GM12878 (cell line): ENCODE results near the gene SMIM1. TPM values are rescaled to one million over a fixed set of nuclear protein-coding genes. Genes with fewer than 3 reads are reported as not detected.

ENCODE experiments used
- BHLHE40 ChIP-seq, 2 experiments: fragments of 450-650 bp in 1 of 2; IDR thresholded peaks; 2 replicates each; pipeline ENCODE4 v1.6.1; 2011 to 2017; ENCODE audit warnings: low read depth in 2 of 2, borderline replicate concordance in 1 of 2, improper control_type of control experiment in 1 of 2, low read length in 1 of 2, mild to moderate bottlenecking in 1 of 2
- CHD4 ChIP-seq: fragments of 200-600 bp; sonication (generic); IDR thresholded peaks from 2 replicates; pipeline ENCODE4 v1.6.1; 2016; ENCODE audit warnings: mild to moderate bottlenecking
- MTA3 ChIP-seq: IDR thresholded peaks from 2 replicates; pipeline ENCODE4 v1.6.1; 2012; ENCODE audit warnings: low read length, inconsistent platforms, borderline replicate concordance
- MXI1 ChIP-seq: fragments of 150-350 bp; IDR thresholded peaks from 2 replicates; pipeline ENCODE4 v1.6.1; 2011; ENCODE audit warnings: low read depth, mild to moderate bottlenecking, inconsistent platforms, low read length, improper control_type of control experiment
- MYC ChIP-seq: IDR thresholded peaks from 2 replicates; pipeline ENCODE4 v1.6.1; 2011; ENCODE audit warnings: mild to moderate bottlenecking, low read length, moderate library complexity, inconsistent platforms; ENCODE audit not compliant: insufficient read depth, insufficient replicate concordance, insufficient read length, severe bottlenecking
- NR2F1 ChIP-seq: fragments of 450-650 bp; conservative IDR thresholded peaks from 2 replicates; pipeline ENCODE4 v1.6.1; 2017; ENCODE audit warnings: mild to moderate bottlenecking
- RAD21 ChIP-seq: IDR thresholded peaks from 2 replicates; pipeline ENCODE4 v1.6.1; 2011; ENCODE audit warnings: mild to moderate bottlenecking, low read depth, low read length, moderate library complexity; ENCODE audit not compliant: insufficient read depth
- SREBF1 ChIP-seq: IDR thresholded peaks from 2 replicates; pipeline ENCODE4 v1.6.1; 2012; ENCODE audit warnings: mild to moderate bottlenecking, low read length
- SUZ12 ChIP-seq: fragments of 200-600 bp; sonication (generic); IDR thresholded peaks from one replicate; pipeline ENCODE4 v1.6.1; 2018; ENCODE audit warnings: antibody characterized with exemption, mild to moderate bottlenecking; ENCODE audit not compliant: unreplicated experiment
- TARDBP ChIP-seq: IDR thresholded peaks from 2 replicates; pipeline ENCODE4 v1.6.1; 2016; ENCODE audit warnings: borderline replicate concordance
- polyA plus RNA-seq, 11 experiments: library from polyadenylated mRNA; depleted of rRNA in 4 of 11; unstranded in 6 of 11; stranded (reverse) in 5 of 11; fragments of >200 nt; fragmentation: Nextera tagmentation in 4 of 11; fragmentation: Illumina TruSeq in 1 of 11; extraction: Ambion mirVana in 4 of 11; extraction: Trizol in 1 of 11; gene quantifications; 1 replicate in 1 of 11; 2 replicates in 10 of 11; pipeline versions ENCODE4 v1.2.1 to v1.2.3, GENCODE V29; 2011 to 2016; ENCODE audit warnings: inconsistent platforms in 2 of 11, missing spikeins in 2 of 11, low read depth in 1 of 11
- total RNA-seq, 4 experiments: library from RNA; depleted of rRNA in 3 of 4; stranded (reverse); fragments of >200 nt in 3 of 4; fragmentation: Illumina TruSeq in 1 of 4; extraction: Trizol in 1 of 4; gene quantifications; 2 replicates each; pipeline versions ENCODE4 v1.2.1 to v1.2.3, GENCODE V29; 2013 to 2021
- TF ChIP-seq, protein P1 (sequence below): fragments of 450-650 bp; IDR thresholded peaks from 2 replicates; pipeline ENCODE4 v1.6.1; 2017; ENCODE audit warnings: mild to moderate bottlenecking, moderate library complexity
- TF ChIP-seq, protein P2 (sequence below): IDR thresholded peaks from 2 replicates; pipeline ENCODE4 v1.6.1; 2011; ENCODE audit warnings: borderline replicate concordance, low read depth, mild to moderate bottlenecking, moderate library complexity, mixed read lengths, low read length; ENCODE audit not compliant: insufficient read depth; ENCODE audit errors: extremely low read length
- TF ChIP-seq, protein P3 (sequence below): fragments of 450-650 bp; IDR thresholded peaks from 2 replicates; pipeline ENCODE4 v1.6.1; 2016; ENCODE audit warnings: mild to moderate bottlenecking
- TF ChIP-seq, protein P4 (sequence below): fragments of 450-650 bp; IDR thresholded peaks from 2 replicates; pipeline ENCODE4 v1.6.1; 2017; ENCODE audit warnings: antibody characterized with exemption, mild to moderate bottlenecking, moderate library complexity

SMIM1 gene
- total and polyA plus RNA-seq, 10 of the 15 experiments (the other 5 are each of a cell fraction or from before 2014, with no cell fraction given), result 0.30 to 0.37 TPM; not detected in 8

DNA sequence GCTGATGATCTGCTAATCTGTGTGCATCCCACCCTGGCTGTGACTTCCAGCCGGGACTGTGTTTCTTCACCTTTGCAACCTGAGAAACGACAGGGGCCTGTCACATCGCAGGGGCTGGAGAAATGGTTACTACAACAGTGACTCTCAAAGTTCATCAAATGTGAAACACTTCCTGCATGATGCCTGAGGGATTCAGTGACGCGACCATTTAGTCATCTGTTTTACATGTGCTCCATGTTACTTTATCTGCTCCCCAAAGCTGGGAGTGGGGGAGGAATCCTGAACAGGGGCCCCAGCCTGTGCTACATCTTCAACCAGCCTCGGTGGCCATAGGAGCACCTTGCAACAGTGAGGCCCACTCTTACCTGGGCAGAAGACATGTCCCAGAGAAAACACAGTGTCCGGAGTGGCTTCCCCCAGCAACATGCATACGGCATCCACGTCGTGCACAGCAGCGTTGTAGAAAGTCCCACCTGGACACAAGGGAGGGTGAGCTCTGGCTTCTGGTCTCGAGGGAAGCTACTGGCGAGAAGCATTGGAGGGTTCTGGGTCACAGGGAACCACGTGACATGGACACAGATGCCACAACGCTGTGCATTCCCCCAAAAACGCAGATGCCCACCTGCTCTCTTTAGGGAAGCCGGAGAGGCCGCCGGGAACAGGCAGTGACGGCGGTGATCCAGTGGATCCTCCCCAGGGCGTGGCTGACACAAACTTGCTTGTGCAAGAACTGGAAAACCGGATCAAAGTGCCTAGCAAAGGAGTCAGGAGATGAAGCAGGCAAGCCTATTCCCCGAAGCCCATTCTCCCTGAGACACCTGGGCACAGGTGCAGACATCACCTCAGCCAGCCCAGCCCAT, 29.9 kb upstream of the SMIM1 start (continued):
- TF ChIP-seq, protein P1, sequence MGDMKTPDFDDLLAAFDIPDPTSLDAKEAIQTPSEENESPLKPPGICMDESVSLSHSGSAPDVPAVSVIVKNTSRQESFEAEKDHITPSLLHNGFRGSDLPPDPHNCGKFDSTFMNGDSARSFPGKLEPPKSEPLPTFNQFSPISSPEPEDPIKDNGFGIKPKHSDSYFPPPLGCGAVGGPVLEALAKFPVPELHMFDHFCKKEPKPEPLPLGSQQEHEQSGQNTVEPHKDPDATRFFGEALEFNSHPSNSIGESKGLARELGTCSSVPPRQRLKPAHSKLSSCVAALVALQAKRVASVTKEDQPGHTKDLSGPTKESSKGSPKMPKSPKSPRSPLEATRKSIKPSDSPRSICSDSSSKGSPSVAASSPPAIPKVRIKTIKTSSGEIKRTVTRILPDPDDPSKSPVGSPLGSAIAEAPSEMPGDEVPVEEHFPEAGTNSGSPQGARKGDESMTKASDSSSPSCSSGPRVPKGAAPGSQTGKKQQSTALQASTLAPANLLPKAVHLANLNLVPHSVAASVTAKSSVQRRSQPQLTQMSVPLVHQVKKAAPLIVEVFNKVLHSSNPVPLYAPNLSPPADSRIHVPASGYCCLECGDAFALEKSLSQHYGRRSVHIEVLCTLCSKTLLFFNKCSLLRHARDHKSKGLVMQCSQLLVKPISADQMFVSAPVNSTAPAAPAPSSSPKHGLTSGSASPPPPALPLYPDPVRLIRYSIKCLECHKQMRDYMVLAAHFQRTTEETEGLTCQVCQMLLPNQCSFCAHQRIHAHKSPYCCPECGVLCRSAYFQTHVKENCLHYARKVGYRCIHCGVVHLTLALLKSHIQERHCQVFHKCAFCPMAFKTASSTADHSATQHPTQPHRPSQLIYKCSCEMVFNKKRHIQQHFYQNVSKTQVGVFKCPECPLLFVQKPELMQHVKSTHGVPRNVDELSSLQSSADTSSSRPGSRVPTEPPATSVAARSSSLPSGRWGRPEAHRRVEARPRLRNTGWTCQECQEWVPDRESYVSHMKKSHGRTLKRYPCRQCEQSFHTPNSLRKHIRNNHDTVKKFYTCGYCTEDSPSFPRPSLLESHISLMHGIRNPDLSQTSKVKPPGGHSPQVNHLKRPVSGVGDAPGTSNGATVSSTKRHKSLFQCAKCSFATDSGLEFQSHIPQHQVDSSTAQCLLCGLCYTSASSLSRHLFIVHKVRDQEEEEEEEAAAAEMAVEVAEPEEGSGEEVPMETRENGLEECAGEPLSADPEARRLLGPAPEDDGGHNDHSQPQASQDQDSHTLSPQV, result no peak
- TF ChIP-seq MYC (no peak), BHLHE40 (IDR thresholded peaks at IDR 0.05; ENCODE audit: borderline replicate concordance in 1 of 2, low read depth in 2 of 2, low read length in 1 of 2) (no peak), MTA3 (no peak), NR2F1 (no peak), TARDBP (no peak), RAD21 (no peak), MXI1 (no peak), SREBF1 (no peak), SUZ12 (no peak), CHD4 (no peak)
- TF ChIP-seq, protein P2, sequence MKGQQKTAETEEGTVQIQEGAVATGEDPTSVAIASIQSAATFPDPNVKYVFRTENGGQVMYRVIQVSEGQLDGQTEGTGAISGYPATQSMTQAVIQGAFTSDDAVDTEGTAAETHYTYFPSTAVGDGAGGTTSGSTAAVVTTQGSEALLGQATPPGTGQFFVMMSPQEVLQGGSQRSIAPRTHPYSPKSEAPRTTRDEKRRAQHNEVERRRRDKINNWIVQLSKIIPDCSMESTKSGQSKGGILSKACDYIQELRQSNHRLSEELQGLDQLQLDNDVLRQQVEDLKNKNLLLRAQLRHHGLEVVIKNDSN, result no peak
- TF ChIP-seq, protein P3, sequence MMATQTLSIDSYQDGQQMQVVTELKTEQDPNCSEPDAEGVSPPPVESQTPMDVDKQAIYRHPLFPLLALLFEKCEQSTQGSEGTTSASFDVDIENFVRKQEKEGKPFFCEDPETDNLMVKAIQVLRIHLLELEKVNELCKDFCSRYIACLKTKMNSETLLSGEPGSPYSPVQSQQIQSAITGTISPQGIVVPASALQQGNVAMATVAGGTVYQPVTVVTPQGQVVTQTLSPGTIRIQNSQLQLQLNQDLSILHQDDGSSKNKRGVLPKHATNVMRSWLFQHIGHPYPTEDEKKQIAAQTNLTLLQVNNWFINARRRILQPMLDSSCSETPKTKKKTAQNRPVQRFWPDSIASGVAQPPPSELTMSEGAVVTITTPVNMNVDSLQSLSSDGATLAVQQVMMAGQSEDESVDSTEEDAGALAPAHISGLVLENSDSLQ, result no peak
- TF ChIP-seq, protein P4, sequence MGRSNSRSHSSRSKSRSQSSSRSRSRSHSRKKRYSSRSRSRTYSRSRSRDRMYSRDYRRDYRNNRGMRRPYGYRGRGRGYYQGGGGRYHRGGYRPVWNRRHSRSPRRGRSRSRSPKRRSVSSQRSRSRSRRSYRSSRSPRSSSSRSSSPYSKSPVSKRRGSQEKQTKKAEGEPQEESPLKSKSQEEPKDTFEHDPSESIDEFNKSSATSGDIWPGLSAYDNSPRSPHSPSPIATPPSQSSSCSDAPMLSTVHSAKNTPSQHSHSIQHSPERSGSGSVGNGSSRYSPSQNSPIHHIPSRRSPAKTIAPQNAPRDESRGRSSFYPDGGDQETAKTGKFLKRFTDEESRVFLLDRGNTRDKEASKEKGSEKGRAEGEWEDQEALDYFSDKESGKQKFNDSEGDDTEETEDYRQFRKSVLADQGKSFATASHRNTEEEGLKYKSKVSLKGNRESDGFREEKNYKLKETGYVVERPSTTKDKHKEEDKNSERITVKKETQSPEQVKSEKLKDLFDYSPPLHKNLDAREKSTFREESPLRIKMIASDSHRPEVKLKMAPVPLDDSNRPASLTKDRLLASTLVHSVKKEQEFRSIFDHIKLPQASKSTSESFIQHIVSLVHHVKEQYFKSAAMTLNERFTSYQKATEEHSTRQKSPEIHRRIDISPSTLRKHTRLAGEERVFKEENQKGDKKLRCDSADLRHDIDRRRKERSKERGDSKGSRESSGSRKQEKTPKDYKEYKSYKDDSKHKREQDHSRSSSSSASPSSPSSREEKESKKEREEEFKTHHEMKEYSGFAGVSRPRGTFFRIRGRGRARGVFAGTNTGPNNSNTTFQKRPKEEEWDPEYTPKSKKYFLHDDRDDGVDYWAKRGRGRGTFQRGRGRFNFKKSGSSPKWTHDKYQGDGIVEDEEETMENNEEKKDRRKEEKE, result no peak
